B cell (primary cell): ENCODE data around the gene RBMX2.

Source experiments
- EZH2 ChIP-seq: IDR thresholded peaks from 2 replicates; pipeline ENCODE4 v1.6.1; 2012; ENCODE audit warnings: borderline replicate concordance, low read depth, mild to moderate bottlenecking, moderate library complexity, low read length; ENCODE audit not compliant: insufficient read depth, poor library complexity, severe bottlenecking
- TF ChIP-seq, protein P1 (sequence below): fragments of 200-600 bp; IDR thresholded peaks from one replicate; pipeline ENCODE4 v1.8.0; 2022; ENCODE audit warnings: antibody characterized with exemption, mild to moderate bottlenecking

DNA sequence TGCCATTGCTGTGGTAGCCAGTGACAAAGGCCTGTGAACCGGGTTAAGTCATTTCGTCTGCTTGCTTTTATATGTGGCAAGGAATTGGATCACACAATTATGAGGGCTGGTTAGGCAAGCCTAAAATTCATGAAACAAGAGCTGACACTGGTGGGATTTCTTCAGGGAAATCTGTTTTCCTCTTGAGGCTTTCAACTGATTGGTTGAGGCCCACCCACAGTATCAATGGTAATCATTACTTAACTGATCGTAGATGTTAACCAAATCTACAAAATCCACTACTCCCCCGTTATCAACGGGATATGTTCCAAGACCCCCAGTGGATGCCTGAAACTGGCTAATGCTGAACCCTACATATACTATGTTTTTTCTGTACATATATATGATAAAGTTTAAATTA, 13.0 kb downstream of the RBMX2 start:
- TF ChIP-seq, protein P1, sequence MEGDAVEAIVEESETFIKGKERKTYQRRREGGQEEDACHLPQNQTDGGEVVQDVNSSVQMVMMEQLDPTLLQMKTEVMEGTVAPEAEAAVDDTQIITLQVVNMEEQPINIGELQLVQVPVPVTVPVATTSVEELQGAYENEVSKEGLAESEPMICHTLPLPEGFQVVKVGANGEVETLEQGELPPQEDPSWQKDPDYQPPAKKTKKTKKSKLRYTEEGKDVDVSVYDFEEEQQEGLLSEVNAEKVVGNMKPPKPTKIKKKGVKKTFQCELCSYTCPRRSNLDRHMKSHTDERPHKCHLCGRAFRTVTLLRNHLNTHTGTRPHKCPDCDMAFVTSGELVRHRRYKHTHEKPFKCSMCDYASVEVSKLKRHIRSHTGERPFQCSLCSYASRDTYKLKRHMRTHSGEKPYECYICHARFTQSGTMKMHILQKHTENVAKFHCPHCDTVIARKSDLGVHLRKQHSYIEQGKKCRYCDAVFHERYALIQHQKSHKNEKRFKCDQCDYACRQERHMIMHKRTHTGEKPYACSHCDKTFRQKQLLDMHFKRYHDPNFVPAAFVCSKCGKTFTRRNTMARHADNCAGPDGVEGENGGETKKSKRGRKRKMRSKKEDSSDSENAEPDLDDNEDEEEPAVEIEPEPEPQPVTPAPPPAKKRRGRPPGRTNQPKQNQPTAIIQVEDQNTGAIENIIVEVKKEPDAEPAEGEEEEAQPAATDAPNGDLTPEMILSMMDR, result no peak
- no peak for TF ChIP-seq EZH2
